ENCODE measurements around the gene KMT5C. TPM values are rescaled to one million over a fixed set of nuclear protein-coding genes. Genes with fewer than 3 reads are reported as not detected.

Gene KMT5C
- total and polyA plus RNA-seq, 10 of the 15 experiments (the other 5 are each of a cell fraction or from before 2014, with no cell fraction given): 0.20 to 15.8 (median 4.3) TPM; not detected in 1

- TF ChIP-seq CEBPB (IDR thresholded peaks at IDR 0.05; ENCODE audit: borderline replicate concordance in 1 of 2, low read depth in 2 of 2, low read length in 2 of 2) (no peak), ZNF217 (IDR thresholded peaks at IDR 0.05) (no peak), SIN3A (IDR thresholded peaks at IDR 0.05; ENCODE audit: low read depth, low read length) (no peak)
These were observed 33.8 kb downstream of the KMT5C start (continued) for GRCh38 chr19:55373306-55373992.

DNA sequence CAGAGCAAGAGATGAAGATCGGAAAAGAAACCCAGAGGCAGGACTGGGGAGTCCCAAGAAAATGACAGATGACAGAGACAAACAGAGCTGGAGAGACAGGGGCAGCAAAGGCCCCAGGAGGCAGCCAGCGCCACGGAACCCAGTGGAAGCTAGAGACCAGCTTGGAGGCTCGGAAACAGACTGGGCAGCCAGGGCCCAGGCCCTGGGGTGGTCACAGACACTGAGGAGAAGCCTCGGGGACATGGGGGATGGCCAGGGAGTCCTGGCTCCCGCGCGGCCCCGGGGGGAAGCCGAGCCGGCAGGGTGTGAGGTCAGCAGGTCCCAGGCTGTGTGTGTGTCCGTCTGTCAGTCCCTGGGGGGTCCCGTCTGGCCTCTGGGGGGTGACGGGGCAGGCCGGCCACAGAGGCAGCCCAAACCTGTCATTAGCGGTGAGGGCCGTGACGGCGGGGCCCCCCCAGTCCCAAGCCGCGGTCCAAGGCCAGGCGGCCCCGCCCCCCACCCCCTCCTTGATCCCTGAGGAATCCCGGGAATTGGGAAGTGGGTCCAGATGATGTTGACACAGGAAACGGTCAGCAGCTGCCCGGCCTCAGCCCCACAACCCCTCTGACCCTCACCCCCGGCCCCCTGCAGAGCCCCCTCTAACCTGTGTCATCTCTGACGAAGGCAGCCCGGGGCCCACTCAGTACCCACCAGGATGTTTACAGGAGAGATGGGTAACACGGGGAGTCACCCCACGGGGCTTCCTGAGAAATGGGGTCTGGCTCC lies 34.5 kb downstream of the KMT5C start:
- Histone ChIP-seq H3K36me3 (ENCODE audit: control insufficient read depth in 2 of 2, insufficient read depth in 2 of 2, low read length in 1 of 2) (no peaks in the 10 kb centered on the region), H2AFZ (ENCODE audit: control insufficient read depth, low read depth, low read length) (no peak overlapping the region), H3K4me2 (ENCODE audit: control insufficient read depth, insufficient read depth) (no peak overlapping the region), H3K27me3 (replicated peaks in 1 of 2; ENCODE audit: control insufficient read depth in 2 of 2, insufficient read depth in 2 of 2, low read length in 1 of 2) (peaks cover 3 to 4% of the 10 kb centered on the region in 2 experiments), H3K9ac (ENCODE audit: control insufficient read depth, insufficient read depth, low read length) (no peak overlapping the region), H3K27ac (ENCODE audit: control insufficient read depth, insufficient read depth) (no peak overlapping the region), H3K4me1 (ENCODE audit: control insufficient read depth, insufficient read depth, low read length) (no peaks in the 10 kb centered on the region), H4K20me1 (ENCODE audit: control insufficient read depth, insufficient read depth) (no peaks in the 10 kb centered on the region), H3K9me3 (replicated peaks; ENCODE audit: control insufficient read depth, insufficient read depth, low read length) (no peaks in the 10 kb centered on the region), H3K4me3 (no peak overlapping the region), H3K79me2 (ENCODE audit: control insufficient read depth, insufficient read depth, low read length) (no peaks in the 10 kb centered on the region)
- DNase-seq (ENCODE audit: low read depth, low spot score): no peak
- ATAC-seq: no peak; the same call in 2 of the 3 replicates
- 19% methylated on average over 14 of the region's 31 CpGs for WGBS (ENCODE audit: insufficient coverage, insufficient replicate concordance, low lambda C conversion rate, missing lambda C conversion rate)
- intact Hi-C loops (cut with micrococcal nuclease; ENCODE audit: unreplicated experiment): no loop called here
- ChIA-PET POLR2A (no interaction called here), RAD21 (ENCODE audit: unreplicated experiment) (no interaction called here), SMC1A (ENCODE audit: uncharacterized antibody, unreplicated experiment) (no interaction called here), CTCF (no interaction called here)
- TF ChIP-seq EZH2 (IDR thresholded peaks at IDR 0.05; ENCODE audit: borderline replicate concordance, control insufficient read depth, low read depth, low read length) (no peak), ZNF24 (IDR thresholded peaks at IDR 0.05) (no peak), BMI1 (IDR thresholded peaks at IDR 0.05; ENCODE audit: borderline replicate concordance) (no peak), MTA2 (IDR thresholded peaks at IDR 0.05; ENCODE audit: low read depth) (no peak), NBN (IDR thresholded peaks at IDR 0.05) (no peak)
- TF ChIP-seq, protein P1, sequence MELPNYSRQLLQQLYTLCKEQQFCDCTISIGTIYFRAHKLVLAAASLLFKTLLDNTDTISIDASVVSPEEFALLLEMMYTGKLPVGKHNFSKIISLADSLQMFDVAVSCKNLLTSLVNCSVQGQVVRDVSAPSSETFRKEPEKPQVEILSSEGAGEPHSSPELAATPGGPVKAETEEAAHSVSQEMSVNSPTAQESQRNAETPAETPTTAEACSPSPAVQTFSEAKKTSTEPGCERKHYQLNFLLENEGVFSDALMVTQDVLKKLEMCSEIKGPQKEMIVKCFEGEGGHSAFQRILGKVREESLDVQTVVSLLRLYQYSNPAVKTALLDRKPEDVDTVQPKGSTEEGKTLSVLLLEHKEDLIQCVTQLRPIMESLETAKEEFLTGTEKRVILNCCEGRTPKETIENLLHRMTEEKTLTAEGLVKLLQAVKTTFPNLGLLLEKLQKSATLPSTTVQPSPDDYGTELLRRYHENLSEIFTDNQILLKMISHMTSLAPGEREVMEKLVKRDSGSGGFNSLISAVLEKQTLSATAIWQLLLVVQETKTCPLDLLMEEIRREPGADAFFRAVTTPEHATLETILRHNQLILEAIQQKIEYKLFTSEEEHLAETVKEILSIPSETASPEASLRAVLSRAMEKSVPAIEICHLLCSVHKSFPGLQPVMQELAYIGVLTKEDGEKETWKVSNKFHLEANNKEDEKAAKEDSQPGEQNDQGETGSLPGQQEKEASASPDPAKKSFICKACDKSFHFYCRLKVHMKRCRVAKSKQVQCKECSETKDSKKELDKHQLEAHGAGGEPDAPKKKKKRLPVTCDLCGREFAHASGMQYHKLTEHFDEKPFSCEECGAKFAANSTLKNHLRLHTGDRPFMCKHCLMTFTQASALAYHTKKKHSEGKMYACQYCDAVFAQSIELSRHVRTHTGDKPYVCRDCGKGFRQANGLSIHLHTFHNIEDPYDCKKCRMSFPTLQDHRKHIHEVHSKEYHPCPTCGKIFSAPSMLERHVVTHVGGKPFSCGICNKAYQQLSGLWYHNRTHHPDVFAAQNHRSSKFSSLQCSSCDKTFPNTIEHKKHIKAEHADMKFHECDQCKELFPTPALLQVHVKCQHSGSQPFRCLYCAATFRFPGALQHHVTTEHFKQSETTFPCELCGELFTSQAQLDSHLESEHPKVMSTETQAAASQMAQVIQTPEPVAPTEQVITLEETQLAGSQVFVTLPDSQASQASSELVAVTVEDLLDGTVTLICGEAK (IDR thresholded peaks at IDR 0.05; ENCODE audit: borderline replicate concordance): no peak
- FAIRE-seq: no peak
- BruUV-seq (replicated peaks): no TSS peak
- in situ Hi-C loops (cut with MboI): no loop called here
